ENCODE results near the gene TMEM45A.
"Not testable (repeated sequence)": the region's sequence is repeated elsewhere in the genome, so short reads cannot be mapped to it uniquely, and the experiment has no call there.

The TMEM45A gene

GRCh38 chr3:100537646-100538338, 45.4 kb downstream of the TMEM45A start:
- no peak for DNase-seq

DNA sequence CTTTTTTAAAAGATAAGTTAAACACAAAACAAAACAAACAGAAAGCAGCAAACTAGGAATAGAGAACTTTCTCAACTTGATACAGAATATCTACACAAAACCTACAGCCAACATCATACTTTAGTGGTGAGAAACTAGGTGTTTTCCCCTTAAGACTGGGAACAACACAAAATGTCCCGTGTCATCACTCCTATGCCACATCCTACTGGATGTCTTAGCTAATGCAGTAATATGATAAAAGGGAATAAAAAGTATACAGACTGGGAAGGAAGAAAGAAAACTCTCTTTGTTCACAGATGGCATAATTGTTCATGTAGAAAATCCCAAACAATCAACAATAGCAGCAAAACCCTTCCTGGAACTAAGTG, 45.9 kb downstream of the TMEM45A start:
- DNase-seq = no peak

GRCh38 chr3:100540791-100541334, 48.4 kb downstream of the TMEM45A start:
- no peak for DNase-seq

GRCh38 chr3:100541428-100541827, 49.0 kb downstream of the TMEM45A start:
- not testable (repeated sequence) for DNase-seq

- no peak for DNase-seq
Observed at GRCh38 chr3:100545371-100545770, 53.0 kb downstream of the TMEM45A start.

DNA sequence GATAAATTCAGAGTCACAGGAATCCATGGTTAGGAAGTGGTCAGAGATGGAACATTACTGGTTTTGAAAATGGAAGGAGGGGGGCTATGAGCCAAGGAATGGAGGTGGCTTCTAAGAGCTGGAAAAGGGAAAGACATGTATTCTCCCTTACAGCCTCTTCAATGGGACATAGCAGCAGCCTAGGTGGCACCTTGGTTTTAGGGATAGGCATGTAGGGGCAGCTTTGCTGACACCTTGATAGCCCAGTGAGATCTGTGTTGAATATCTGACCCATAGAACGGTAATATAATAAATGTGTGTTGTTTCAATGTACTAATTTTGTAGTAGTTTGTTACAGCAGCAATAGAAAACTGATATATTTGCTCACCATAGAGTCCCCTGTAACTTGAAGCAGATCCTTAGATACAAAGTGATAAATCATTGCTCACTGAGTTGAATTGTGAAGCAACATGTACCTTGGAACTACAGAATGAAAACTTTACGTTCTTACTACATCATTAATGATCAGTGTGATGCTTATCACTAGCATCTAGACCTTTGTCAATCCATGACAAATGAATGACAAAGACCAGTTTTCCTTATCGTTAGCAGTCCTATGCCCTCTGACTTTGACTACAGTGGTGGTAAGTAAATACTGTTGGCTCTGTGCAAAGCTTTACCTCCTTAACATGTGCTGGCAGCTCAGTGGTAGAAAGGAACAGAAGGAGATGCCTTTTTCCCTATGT, 53.8 kb downstream of the TMEM45A start:
- no peak for DNase-seq

GRCh38 chr3:100548053-100548452, 55.6 kb downstream of the TMEM45A start:
- no peak for DNase-seq

DNA sequence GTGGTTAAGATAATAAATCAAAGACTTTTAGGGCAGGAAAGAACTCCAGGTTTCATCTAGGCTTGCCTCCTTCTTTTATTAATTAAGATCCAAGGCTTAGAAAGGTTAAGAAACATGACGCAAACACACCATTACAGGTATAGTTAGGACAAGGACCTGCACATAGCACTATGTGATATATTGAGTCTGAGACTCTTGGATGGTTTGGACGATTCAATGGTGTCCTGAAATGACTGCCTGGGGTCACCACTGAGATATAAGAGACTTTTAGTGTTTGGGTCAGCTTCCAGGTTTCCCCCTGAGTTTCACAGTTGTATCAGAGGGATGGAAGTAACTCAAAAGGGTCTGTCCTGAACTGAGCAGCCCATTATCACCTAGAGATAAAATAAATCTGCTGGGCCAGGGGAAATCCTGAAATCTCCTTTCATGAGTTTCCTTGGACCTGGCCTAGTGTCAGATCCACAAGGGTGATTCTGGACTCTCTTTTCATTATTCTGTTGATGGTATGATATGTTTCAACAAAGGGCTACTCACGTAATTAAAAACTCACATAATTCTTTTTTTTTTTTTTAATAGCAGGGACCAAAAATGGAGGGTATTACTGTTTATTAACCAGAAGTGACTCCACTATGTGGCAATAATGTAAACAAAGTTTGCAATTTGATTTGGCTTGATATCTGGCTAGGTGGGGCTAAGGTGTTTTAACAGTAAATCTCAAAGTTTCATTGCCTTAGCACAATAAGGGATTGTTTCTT, 61.4 kb downstream of the TMEM45A start:
- no peak for DNase-seq

DNA sequence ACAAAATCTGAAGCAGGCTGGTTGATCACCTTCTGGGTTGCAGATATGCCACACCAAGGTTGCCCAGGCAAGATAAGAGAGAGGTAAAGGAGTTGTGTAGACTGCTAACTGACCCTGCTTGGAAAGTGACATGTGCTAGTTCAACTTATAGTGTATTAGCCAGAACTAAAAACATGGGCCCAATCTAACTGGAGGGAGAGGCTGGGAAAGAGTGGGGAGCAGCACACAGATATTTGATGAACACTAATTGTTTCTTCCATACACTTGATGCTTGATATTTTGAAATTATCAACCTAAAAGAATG, 61.9 kb downstream of the TMEM45A start:
- no peak for DNase-seq

- DNase-seq = peak; percentile 17
Observed at GRCh38 chr3:100556673-100557310, 64.4 kb downstream of the TMEM45A start.

- no peak for DNase-seq
Observed at GRCh38 chr3:100558233-100558632, 65.8 kb downstream of the TMEM45A start.

DNA sequence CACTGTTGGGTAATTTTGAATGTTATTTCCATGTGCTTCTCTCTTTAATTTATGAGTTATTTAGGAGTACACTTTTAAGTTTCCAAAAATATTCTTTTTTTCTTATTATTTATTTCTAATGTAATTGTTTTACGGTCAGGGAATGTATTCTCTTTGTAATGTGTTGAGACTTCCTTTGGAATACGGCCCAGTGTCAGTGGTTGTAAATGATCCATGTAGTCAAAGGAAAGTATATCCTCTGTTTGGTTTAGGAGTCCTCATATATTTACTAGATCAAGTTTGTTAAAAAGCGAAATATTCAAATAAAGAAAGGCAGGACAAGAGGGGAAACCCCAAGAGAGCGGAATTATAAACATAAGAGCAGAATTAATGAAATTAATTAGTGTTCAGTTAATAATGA, 68.0 kb downstream of the TMEM45A start:
- DNase-seq = no peak

DNA sequence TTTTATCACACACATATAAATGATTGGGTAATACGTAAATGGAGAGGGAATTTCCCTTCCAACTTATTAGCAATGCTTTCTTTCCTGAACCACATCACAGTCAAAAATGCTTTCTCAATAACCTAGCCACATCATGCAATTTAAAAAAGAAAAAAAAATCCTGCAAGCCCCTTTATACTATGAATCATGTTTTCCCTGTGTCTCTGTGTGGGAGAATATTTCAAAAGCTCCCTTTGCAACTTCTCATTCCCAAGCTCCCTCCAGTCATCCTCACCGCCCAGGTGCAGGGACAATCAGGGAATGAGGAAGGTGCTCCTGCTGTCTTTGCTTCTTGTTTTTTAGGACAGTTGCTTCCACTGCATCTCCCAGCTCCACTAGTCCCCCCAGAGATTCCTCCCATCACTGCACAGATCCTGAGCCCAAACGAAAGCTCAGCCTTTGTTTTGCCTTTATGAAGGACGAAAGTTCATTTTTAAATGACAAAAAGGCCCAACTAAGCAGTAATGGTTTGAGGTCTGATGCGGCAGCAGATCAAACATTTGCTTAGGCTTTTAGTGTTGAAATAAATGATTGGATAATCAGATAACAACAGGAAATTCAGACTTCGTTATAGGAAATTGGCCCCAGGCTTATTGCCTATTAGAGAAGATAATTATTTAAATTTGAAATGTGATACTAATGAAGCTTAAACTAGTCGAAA, 69.2 kb downstream of the TMEM45A start:
- DNase-seq = no peak

DNA sequence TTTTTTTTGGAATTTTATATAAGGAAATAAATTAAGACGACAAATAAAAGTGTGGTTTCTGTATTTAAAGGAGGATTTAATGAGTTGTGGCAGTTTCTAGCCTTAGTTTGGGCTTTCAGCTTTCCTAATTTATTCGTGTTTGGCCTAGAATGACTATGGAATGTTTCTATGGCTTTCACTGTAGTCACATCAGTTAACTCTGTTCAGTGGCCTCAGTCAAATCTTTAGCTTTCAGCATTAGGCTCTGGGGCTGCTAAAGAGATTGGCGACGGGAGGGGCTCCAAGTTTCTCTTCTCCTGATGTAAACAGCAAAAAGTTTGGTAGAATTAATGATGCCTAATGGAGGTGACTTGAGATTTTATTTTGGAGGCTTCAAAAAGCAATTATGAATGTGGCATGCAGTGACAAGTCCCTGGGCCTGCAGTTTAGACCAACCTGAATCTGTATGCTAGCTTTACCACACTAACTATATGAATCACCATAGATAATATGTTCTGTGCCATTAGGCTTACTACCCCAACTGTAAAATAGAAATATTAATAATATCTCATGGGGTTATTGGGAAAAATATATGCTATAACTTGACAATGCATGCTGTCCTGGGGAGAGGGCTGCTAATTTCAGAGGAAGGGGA, 69.9 kb downstream of the TMEM45A start:
- no peak for DNase-seq

GRCh38 chr3:100563228-100563627, 70.8 kb downstream of the TMEM45A start:
- no peak for DNase-seq

GRCh38 chr3:100563652-100564211, 71.3 kb downstream of the TMEM45A start:
- no peak for DNase-seq

- DNase-seq = no peak
Observed at GRCh38 chr3:100570811-100571210, 78.4 kb downstream of the TMEM45A start.

GRCh38 chr3:100574536-100574935, 82.1 kb downstream of the TMEM45A start:
- no peak for DNase-seq

GRCh38 chr3:100575704-100576103, 83.3 kb downstream of the TMEM45A start:
- DNase-seq = no peak

GRCh38 chr3:100577382-100578008, 85.1 kb downstream of the TMEM45A start:
- DNase-seq = peak; percentile 13

DNA sequence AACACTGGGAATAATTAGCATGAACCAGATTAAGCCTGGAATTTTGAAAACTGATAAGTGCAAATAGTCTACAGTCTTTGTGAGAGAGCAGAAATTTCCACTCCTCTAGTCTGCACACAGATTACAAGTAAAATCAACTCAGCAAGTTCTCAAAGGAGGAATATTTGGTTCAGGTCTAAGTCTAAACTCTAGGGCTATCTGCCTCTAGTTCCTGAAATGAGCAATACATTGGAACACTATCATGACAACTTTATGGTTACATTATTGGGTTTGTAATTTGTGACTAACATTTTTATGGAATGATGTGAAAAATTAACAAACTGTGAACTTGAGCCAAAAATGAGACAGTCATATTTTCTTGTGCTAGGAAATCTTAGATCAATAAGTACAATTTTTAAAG, 86.2 kb downstream of the TMEM45A start:
- DNase-seq = no peak

All from hematopoietic multipotent progenitor cell treated with erythropoietin and hydrocortisone succinate and interleukin-3 and kit ligand, for 4 days (in vitro differentiated cells).